Stimulated activated CD4-positive, alpha-beta T cell treated with anti-CD3 and anti-CD28 coated beads, Interleukin-2, amount 100 ng/mL, for 24 hours (primary cell): Measurements from ENCODE around the gene KRTAP4-8.
"Not testable (repeated sequence)": the region's sequence is repeated elsewhere in the genome, so short reads cannot be mapped to it uniquely, and the experiment has no call there.

Experiments
- DNase-seq, 2 donors: peaks; one replicate each; pipeline ENCODE4 v3.0.0-alpha.2; 2020

The KRTAP4-8 gene

DNA sequence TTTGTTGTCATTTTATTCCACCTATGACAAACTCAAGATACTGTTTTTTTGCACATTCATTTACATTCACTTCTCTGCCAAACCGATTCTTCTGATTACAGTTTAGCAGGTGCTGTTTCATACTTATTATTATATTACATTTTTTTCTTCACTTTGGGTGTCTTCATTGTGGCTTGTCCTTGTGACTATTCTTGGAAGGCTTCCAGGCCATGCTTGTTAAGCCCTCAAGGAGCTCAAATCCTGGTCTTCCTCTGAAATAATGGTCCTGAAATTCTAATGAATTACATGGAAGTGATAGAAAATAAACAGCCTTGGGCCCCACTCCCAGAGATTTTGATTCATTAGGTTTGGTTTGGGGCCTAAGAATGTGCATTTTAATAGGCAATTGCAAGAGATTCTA is 33.6 kb downstream of the KRTAP4-8 start:
- DNase-seq: no peak

DNA sequence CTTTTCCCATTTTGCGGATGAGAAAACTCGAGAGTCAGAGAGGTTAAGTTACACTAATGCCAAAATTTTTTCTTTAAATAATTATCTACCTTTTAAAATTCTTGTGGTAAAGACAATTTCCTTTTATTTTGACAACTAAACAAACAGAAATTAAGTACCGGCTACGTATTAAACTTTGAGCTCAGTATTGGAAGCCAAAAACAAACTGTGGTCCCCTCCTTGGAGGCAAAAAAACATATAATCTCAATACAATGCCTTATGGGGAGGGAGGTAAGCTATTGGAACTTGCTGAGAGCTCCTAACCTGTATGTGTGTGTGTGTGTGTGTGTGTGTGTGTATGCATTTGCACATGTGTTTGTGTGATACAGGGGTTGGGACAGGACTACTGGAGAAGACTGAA is 34.5 kb downstream of the KRTAP4-8 start:
- DNase-seq: no peak

DNA sequence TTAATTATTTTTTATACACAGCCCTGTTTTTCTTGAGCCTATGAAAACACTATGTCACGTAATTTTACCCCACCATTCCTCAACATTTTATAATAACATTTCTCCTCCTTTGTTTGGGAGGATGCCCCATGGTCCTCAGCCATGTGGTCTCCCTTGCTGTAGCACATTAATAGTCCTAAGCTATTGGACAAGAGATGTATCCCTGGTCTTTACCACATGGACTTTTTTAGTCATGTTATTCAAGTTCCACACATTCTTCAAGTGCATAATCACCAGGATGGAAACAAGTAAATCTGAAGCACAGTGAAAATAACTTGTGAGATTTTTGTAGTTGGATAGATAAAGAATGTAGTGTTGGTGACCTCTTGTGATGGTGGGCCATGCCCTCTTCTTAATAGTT is 36.0 kb downstream of the KRTAP4-8 start:
- no peak for DNase-seq

DNA sequence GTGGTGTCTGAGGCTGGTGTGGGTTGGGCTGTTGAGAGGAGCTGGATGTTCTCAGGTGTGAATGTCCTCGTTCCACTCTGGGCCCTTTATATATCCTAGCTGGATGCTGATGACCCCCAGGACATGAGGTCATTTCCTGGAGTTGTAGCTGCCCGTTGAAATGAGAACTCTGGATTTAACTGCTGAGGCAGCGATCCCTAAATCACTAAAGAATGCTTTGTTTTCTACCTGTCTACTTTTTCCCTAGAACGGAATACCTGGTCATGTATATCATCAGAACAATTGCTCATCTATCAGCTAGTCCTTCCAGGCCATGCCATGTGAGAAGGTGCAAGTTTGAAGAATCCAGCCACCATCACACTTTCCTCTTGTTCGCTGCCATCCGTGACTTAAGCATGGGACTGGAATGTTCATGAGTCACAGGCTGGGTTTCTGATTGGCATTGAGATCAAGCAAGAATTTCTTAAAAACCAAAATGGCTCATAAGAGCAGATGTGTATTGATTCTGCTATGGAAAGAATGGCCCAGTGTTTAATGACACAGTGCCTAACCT is 37.8 kb downstream of the KRTAP4-8 start, which contains the start of gene KRTAP2-3:
KRTAP2-3 (minus strand) TSS at position 63 of the 553 bp plus-strand sequence. CDS start 64 bp downstream, outside the sequence.
- no peak for DNase-seq

DNA sequence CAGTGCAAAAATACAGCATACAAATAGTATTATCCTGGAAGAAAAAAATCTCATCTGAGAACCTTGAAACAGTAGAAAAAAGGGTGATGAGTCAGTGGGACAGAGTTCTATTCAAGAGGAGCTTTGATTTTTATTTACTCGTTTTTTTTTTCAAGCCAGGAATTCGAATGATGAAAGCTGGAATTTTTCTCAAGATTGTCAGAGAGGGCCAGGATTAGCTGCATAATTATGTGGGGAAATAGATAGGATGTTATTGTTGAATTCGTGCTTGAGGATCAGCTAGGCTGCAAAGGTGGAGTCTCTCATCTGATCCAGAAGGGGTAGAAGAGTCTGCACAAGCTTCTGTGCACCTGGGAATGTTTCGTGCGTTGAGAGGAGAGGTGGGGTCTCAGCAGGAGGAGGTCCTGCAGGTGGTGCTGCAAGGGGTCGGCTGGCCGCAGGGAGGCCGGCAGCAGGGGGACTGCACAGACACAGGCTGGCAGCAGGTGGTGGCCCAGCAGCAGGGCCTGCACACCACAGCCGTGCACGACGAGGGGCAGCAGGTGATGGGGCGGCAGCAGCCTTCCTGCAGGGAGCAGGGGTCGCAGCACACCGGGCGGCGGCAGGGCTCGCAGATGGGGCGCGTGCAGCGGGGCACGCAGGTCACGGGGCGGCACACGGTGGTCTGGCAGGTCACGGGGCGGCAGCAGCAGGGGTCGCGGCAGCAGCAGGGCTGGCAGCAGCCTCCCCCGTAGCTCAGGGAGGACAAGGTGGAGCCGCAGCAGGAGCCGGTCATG is 38.5 kb downstream of the KRTAP4-8 start:
- not testable (repeated sequence) for DNase-seq

DNA sequence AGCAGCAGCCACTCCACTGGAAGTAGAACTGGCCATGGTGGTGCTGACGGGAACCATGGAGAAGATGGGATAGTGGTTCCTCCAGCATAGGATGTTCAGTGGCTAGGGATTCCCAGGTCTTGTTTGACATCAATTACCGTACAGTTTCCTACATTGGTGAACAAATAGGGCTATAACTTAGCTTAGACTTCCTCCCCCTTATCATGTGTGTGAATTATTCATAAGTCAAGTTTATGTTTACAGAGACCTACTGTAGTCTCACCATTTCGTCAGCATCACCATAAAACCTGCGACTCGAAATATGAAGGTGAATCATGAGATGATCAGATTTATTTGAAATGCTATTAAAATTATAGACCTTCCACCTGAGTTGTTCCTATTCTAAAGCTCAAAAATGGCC is 39.2 kb downstream of the KRTAP4-8 start:
- DNase-seq: no peak

DNA sequence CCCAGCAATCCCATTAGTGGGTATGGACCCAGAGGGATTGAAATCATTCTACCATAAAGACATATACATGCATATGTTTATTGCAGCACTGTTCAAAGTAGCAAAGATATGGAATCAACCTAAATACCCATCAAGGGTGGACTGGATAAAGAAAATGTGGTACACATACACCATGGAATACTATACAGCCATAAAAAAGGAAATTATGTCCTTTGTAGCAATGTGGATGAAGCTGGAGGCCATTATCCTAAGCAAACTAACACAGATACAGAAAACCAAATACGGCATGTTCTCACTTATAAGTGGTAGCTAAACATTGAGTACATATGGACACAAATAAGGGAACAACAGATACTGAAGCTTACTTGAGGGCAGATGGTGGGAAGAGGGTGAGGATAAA is 40.4 kb downstream of the KRTAP4-8 start:
- DNase-seq: no peak

DNA sequence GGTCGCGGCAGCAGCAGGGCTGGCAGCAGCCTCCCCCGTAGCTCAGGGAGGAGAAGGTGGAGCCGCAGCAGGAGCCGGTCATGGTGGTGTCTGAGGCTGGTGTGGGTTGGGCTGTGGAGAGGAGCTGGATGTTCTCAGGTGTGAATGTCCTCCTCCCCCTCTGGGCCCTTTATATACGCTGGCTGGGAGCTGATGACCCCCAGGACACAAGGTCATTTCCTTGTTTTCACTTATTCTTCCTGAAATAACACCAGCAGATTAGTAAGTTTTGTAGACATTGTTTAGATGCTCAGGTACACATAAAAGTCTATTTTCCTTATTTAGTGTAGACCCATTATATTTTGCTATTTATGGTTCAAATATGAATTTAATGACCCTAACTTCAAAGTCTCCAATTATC is 42.8 kb downstream of the KRTAP4-8 start, which contains the start of gene KRTAP2-2:
KRTAP2-2 (minus strand) TSS at position 101 of the 400 bp plus-strand sequence; CDS start at position 82, 19 bp downstream.
- not testable (repeated sequence) for DNase-seq

DNA sequence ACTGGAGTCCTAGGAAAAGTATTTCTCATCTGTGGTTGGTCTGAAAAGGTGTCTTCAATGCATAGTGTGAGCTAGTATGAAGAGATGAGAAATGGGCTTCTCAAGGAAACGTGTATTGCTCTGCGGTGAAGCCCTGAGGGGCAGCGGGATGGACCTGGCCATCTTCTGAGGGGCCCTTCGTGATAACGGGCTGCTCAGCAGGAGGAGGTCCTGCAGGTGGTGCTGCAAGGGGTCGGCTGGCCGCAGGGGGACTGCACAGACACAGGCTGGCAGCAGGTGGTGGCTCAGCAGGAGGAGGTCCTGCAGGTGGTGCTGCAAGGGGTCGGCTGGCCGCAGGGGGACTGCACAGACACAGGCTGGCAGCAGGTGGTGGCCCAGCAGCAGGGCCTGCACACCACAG is 43.4 kb downstream of the KRTAP4-8 start:
- DNase-seq: not testable (repeated sequence)

DNA sequence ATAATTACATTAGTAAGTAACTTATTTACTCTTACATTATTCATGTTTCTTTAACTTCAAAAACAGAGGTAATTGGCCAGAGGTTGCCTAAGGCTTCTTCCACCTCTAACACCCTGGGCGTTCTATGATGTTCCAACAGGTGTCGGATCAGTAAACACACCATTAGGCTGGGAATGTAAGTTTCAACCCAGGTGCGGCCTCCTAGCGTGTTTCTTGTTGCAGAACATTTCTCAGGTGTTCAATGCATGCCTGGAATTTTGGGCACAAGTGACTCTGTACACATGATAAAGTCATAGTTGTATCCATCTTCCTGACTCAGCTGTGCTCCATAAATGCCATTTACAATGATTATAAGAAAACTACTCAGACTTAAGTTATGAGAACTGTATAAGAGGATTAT is 43.9 kb downstream of the KRTAP4-8 start:
- no peak for DNase-seq

DNA sequence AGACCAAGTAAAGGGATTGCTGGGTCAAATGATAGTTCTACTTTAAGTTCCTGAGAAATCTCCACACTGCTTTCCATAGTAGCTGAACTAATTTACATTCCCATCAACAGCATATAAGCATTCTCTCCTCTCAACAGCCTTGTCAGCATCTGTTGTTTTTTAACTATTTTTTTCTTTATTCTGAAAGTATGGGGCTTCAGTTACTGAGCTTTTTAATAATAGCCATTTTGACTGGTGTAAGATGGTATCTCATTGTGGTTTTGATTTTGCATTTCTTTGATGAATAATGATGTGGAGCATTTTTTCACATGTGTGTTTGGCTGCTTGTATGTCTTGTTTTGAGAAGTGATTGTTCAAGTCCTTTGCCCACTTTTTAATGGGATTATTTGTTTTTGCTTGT is 45.4 kb downstream of the KRTAP4-8 start:
- DNase-seq: no peak

DNA sequence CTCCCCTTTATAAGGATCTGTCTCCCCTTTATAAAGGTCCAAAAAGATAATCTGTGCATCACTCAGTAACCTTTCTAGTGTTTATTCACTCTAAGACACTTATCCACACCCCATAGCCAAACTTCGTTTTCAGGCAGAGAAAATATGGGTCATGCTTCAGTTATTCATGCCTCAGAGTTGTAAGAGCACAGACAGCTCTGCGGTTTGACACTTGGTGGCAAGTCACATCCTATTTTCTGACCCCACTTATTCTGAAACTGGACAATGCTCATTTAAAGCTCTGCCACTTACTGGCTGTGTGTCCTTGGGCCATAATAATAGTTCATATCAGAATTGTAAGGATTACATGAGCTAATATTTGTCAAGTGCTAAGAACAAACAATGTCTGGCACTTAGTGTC is 48.8 kb downstream of the KRTAP4-8 start:
- DNase-seq: no peak

DNA sequence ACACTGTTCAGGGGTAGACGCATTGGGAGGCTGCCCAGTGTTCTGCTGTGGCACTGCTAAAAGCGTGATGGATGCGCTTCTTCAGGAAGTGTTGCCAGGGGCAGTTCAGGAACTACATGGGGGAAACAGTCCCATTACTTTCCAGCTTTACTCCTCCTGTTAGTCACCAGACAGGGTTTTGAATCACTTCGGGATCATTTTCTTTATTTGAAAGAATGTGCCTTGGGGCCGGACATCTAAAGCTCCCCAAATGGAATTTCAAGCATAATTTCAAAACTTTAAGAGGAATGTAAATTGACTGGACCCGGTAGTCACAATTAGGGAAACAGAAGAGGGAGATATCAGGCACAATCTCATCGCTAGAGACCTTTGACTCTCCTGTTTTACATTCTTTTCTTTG is 49.5 kb downstream of the KRTAP4-8 start:
- DNase-seq: no peak
